NT2/D1 (cell line): ENCODE data around the gene GAGE12H.
"Not testable (repeated sequence)": the region's sequence is repeated elsewhere in the genome, so short reads cannot be mapped to it uniquely, and the experiment has no call there.

Source experiments
- YY1 ChIP-seq: IDR thresholded peaks from 2 replicates; pipeline ENCODE4 v1.6.1; 2011; ENCODE audit not compliant: insufficient read length, insufficient read depth
- ZNF274 ChIP-seq: IDR thresholded peaks from 2 replicates; pipeline ENCODE4 v1.6.1; 2011; ENCODE audit warnings: mild to moderate bottlenecking, low read depth, low read length

GRCh38 chrX:49579649-49580048 lies at the start of gene GAGE12H:
- not testable (repeated sequence) for TF ChIP-seq YY1, ZNF274
